ENCODE results near the gene XPO1.
"Not testable (repeated sequence)": the region's sequence is repeated elsewhere in the genome, so short reads cannot be mapped to it uniquely, and the experiment has no call there.

Gene XPO1

DNA sequence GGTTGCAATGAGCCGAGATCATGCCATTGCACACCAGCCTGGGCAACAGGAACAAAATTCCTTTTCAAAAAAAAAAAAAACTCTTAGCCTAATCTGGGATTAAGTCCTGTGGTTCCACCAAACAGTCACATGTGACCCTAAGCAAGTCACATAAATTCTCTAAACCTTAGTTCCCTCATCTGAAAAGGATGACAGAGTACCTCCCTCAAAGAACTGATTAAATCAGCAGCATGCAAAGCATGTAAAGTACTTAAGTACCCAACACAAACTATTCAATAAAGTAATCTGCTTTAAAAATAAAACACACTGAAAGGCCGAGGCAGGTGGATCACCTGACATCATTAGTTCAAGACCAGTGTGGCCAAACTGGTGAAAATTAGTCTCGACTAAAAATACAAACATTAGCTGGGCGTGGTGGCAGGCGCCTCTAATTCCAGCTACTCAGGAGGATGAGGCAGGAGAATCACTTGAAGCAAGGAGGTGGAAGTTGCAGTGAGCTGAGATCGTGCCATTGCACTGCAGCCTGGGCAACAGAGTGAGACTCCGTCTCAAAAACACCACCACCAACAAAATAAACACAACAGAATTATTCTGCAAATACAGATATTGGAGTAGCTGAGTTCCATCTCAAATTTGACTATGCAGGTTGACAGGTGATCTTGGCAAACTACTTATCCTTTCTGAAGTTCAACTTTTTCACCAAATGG lies 74.2 kb downstream of the XPO1 start:
- DNase-seq, result no peak

DNA sequence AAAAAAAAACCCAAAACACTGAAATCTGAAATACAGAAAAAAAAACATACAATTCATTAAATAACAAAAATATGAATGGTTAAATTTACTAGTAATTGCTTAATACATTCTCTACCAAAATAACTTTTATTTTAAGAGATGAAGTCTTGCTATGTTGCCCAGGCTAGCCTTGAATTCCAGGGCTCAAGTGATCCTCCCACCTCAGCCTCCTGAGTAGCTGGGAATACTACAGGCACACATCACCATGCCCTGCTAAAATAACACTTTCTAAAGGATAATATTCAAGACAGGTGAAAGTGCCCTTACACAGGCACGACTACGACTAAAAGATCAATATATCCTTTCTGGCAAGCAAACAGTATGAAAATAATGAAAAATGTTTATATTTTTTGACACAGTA lies 76.8 kb downstream of the XPO1 start:
- DNase-seq, result no peak

DNA sequence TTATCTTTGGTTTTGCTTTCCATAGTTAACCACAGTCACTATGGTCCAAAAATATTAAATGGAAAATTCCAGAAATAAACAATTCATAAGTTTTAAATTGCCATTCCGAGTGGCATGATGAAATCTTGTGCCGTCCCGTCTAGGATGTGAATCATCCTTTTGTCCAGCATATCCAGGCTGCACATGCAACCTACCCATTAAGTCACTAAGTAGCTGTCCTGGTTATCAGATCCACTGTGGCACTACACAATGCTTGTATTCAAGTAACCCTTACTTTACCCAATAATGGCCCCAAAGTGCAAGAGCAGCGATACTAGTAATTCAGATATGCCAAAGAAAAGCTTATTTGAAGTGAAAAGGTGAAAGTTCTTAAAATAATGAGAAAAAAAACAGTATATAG lies 78.0 kb downstream of the XPO1 start:
- DNase-seq, result no peak

DNA sequence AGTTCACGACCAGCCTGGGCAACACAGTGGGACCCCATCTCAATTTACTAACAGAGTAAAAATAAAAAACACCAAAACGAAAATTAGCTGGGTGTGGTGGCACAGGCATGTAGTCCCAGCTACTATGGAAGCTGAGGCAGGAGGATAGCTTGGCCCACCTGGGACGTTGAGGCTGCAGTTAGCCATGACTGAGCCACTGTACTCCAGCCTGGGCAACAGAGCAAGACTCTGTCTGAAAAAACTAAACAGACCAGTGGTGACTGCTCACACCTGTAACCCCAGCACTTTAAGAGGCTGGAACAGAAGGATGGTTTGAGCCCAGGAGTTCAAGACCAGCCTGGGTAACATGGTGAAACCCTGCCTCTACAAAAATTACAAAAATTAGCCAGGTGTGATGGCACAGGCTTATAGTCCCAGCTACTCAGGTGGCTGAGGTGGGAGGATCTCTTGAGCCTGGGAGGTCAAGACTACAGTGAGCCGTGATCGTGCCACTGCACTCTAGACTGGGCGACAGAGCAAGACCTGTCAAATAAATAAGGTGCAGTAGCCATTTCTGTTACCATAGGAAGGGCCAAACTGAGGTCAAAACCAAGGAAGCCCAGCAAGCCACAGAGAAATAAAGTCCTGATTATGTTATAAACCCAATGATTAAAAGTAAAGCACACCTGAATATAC lies 81.3 kb downstream of the XPO1 start:
- no peak for DNase-seq

DNA sequence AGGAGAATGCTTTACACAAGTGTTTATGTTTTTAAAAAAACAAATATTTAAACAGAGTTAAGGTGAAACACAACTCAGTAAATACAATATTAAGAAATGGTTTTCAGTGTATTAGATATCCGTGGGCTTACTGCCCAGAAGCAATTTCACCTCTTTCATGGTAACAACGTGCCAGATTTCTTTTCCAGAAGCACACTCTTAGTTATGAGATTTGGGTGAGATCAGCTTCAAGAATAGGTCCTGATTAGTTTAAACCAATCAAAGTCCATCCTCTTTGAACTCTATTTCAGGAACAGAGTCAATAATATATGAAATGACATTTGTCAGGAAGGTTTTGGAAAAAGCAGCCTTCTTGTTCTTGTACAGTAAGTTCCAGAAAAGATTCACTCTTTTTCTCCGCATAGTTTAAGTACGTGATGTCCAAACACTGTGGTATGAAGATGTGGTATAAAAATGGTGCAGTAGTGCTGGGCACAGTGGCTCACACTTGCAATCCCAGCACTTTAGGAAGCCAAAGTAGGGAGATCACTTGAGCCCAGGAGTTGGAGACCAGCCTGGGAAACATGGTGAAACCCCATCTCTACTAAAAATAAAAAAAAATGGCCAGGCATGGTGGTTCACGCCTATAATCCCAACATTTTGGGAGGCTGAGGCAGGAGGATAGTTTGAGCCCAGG lies 81.9 kb downstream of the XPO1 start:
- DNase-seq, result no peak

DNA sequence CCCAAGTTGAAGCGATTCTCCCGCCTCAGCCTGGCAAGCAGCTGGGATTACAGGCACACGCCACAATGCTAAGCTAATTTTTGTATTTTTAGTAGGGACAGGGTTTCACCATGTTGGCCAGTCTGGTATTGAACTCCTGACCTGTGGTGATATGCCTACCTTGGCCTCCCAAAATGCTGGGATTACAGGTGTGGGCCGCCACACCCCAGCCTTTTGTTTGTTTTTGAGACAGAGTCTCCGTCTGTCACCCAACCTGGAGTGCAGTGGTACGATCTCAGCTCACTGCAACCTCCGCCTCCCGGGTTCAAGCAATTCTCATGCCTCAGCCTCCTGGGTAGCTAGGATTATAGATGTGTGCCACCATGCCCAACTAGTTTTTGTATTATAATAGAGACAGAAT lies 83.2 kb downstream of the XPO1 start:
- DNase-seq, result not testable (repeated sequence)

DNA sequence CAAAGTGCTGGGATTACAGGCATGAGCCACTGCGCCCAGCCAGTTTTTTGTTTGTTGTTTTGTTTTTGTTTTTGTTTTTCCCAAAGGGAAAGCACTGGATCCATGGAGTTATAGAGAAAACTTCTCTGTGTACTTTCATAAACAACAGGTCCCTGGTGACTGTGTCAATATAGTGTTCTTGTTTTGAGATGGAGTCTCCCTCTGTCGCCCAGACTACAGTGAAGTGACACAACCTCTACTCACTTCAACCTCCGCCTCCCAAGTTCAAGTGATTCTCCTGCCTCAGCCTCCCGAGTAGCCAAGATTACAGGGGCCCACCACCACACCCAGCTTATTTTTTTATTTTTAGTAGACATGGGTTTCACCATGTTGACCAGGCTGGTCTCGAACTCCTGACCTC lies 83.8 kb downstream of the XPO1 start:
- DNase-seq, result no peak

DNA sequence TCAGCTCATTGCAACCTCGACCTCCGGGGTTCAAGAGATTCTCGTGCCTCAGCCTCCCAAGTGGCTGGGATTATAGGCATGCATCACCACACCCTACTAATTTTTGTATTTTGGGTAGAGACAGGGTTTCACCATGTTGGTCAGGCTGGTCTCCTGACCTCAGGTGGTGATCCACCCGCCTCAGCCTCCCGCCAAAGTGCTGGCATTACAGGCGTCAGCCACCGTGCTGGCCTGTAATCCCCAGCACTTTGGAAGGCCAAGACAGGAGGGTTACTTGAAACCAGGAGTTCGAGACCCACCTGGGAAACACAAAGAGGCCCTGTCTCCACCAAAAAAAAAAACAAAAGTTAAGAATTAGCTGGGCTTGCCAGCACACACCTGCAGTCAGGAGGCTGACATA lies 85.8 kb downstream of the XPO1 start:
- DNase-seq, result no peak

DNA sequence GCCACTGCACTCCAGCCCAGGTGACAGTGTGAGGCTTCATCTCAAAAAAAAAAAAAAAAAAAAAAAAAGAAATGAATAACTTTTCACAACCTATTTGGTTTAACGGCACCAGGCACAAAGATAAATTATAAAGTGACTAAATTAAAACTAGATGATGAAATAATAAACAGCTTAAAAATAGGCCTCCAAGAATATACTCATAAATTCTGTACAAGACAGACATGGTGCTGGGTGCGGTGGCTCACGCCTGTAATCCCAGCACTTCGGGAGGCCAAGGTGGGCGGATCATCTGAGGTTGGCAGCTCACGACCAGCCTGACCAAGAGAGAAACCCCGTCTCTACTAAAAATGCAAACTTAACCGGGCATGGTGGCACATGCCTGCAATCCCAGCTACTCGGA lies 87.0 kb downstream of the XPO1 start:
- no peak for DNase-seq

DNA sequence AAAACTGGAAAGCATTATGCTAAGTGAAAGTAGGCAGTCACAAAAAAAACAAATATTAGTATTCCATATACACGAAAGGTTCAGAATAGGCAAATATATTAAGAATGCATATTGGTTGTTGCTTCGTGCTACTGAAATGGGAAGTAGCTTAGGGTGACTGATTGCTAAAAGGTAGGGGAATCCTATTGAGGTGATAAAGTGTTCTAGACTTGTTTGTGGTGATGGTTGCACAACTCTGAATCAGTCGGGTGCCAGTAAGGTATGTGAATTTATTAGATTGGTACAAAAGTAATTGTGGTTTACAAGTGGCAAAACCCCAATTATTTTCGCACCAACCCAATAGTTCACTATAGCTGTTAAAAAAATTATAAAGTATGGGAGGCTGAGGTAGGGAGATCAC lies 88.0 kb downstream of the XPO1 start:
- DNase-seq, result no peak

DNA sequence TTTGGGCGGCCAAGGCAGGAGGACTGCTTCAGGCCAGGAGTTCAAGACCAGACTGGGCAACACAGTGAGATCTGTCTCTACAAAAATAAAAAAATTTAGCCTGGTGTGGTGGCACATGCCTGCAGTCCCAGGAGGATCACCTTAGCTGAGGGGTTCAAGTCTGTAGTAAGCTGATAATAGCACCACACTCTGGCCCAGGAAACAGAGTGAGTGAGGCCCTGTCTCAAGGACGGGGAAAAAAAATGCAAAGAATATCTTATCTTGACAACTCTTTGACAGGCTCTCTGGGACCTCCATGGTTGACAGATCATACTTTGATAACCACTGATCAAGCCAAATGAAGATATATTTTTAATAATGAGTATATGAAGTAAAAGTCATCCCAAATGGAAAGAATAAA lies 89.9 kb downstream of the XPO1 start:
- no peak for DNase-seq

DNA sequence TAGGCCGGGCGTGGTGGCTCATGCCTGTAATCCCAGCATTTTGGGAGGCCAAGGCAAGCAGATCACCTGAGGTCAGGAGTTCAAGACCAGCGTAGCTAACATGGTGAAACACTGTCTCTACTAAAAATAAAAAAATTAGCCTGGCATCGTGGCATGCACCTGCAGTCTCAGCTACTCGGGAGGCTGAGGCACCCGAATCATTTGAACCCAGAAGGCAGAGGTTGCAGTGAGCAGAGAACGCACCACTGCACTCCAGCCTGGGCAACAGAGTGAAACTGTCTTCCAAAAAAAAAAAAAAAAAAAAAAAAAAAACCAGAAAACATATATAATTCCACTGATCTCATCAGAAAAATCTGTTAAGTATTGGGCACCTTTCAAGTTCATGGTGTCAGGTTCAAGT lies 91.2 kb downstream of the XPO1 start:
- DNase-seq, result not testable (repeated sequence)

DNA sequence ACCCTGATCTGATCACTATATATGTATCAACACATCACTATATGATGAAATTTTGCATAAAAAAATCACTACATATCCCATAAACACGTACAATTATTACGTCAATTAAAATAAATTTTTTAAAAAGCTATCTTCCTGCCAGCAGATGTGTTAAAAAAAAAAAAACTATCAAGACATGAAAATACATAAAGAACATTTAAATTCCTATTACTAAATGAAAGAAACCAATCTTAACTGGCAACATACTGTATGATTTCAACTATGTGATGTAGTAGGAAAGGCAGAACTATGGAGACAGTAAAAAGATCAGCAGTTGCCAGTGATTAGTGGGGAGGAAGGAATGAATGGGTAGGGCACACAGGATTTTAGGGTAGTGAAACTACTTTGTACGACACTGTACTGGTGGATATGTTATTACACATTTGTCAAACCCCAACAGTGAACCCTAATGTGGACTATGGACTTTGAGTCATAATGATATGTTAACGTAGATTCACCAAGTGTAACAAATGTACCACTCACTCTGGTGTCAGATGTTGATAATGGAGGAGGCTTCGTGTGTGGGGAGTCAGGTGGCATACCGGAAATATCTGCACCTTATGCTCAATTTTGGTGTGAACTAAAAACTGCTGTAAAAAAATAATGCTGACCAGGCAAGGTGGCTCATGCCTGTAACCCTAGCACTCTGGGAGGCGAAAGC lies 94.7 kb downstream of the XPO1 start:
- DNase-seq, result no peak

DNA sequence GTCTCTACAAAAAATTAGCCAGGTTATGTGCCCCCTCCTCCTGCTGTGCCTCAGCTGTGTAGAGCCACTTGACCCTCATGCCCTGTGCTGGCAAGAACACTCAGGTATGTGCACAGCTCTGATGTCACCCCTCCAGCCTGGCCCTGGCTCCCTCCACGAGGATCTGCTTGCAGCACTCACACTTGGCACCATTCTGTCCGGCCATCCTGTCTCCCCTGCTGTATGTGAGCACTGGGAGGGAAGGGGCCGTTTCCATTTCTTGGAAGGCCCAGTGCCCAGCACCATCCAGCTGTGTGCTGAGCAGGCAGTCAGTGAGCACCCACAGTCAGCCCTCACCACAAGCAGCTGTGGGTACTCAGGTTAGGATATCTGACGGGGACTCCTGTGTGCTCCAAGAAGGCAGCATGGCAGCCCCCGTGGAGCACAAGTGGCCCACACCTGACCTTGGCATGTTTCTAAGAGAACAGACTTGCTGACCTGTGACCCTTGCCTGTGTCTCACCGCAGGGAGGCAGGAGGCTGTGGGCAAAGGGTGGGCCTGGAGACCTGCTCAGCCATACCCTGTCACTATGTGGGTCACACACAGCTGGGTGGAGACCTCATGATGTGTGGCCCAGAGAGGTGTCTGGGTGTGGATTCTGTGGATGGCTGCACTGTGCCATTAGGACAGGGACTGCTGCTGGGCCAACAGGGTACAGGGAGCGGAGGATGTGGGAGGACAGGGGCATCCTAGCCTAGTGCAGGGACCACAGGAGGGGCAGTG lies 98.7 kb downstream of the XPO1 start:
- no peak for DNase-seq

DNA sequence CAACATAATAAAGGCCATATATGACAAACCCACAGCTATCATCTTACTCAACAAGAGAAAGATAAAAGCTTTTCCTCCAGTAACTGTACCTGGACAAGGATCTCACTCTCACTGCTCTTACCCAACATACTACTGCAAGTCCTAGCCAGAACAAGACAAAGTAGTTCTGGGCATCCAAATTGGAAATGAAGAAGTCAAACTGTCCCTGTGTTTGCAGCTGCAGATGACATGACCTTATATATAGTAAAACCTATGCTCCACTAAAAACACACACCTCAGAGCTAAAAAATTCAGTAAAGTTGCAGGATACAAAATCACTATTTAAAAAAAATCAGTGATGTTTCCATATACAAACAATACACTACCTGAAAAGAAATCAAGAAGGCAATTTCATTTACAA lies 99.5 kb downstream of the XPO1 start:
- DNase-seq, result no peak

DNA sequence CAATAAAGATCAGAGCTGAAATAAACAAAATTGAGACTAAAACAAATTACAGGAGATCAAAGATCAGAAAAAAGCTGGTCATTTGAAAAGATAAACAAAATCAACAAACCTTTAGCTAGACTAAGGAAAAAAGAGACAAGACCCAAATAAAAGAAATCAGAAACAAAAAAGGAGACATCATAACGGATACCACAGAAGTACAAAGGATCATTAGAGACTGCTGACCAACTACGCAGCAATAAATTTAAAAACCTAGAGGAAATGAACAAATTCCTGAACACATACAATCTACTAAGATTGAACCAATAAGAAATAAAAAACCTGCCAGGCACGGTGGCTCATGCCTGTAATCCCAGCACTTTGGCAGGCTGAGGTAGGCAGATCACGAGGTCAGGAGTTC lies 101.0 kb downstream of the XPO1 start:
- no peak for DNase-seq

DNA sequence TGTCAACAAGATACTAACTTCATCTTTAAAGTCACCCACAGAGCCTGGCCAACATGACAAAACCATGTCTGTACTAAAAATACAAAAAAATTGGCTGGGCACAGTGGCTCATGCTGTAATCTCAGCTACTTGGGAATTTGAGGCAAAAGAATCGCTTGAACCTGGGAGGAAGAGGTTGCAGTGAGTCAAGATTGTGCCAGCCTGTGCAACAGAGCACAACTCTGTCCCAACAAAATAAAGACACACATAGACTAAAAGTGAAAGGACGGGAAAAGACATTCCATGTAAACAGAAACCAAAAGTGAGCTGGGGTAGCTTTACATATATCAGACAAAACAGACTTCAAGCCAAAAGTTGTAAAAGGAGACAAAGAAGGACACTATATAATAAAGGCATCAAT lies 102.1 kb downstream of the XPO1 start:
- no peak for DNase-seq

DNA sequence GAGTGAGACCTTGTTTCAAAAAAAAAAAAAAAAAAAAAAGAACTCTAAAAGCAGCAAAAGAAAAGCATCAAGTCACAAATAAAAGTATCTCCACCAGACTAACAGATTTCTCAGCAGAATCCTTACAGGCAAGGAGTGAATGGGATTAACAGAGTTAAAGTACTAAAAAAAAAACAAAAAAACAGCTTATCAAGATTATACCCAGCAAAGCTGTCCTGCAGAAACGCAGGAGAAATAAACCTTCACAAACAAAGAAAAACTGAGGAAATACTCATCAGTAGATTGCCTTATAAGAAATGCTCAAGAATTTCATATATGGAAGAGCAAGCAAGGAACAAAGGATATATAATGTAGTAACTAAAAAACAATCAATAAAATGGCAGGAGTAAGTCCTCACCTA lies 102.9 kb downstream of the XPO1 start:
- no peak for DNase-seq

DNA sequence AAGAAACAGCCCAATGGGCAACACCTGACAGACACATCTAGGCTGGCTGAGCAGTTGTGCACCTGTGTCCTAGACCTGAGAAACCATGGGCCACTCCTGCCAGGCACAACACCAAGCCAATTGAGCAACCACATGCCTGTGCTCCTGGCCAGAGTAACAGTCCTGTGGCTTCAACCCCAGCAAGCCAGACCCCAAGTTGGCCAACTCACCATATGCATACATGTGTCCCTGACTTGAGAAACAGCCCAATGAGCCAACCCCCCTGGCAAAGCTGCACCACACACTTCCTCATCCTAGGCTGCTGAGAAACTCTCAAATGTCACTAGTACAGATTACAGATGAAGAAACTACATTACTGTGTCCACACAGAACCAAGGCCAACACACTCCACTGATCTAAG lies 103.8 kb downstream of the XPO1 start:
- no peak for DNase-seq

DNA sequence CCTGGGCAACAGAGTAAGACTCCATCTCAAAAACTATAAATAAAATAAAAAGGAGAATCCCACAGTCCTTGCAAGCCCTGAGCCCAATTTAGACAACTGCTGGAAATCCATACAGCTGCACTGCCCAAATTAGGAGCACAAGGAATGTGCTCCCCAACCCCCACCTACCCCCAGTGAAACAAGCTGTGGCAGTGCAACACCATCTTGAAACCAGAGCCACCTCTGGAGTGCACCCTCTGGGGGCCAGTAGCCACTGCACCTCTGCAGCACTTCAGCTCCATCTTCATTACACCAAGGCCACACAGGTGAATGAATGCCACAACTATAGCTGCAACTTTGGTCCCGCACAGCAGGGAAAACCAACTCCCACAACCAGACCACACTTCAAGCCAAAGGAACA lies 104.5 kb downstream of the XPO1 start:
- DNase-seq, result no peak

DNA sequence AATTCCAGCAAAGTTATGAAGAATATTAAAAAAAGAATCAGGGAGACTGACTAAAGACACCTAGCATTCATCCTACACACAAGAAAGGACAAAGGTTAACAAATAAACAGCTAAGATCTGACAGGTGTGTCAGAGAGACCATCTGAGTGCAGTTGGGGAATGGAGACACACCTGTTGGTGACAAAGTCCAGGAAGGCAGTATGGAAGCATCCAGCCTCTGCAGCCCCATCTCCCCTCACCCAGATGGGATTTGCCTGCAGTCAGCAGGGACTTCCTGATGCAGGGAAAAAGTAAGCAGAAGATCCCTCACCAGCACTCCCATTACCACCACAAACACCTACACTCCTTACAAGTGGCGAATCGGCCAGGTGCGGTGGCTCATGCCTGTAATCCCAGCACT lies 105.2 kb downstream of the XPO1 start:
- DNase-seq, result no peak

DNA sequence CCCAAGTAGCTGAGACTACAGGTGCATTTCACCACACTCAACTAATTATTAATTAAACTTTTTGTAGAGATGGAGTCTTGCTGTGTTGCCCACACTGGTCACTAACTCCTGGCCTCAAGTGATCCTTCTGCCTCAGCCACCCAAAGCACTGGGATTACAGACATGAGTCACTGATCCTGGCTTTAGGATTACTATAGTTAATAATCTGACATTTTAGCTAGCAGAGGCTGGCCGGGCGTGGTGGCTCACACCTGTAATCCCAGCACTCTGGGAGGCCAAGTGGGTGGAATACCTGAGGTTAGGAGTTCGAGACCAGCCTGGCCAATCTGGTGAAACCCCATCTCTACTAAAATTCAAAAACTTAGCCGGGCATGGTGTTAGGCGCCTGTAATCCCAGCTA lies 106.8 kb downstream of the XPO1 start:
- DNase-seq, result no peak

Measured in activated effector memory CD4-positive, alpha-beta T cell treated with Interleukin-2 at 50 U/mL for 16 hours (primary cell).